K562 (cell line): Measurements from ENCODE around the gene DCAF16. TPM values are rescaled to one million over a fixed set of nuclear protein-coding genes. Genes with fewer than 3 reads are reported as not detected.

ENCODE experiments used
- DMBX1 ChIP-seq: fragments of 250-450 bp; sonication (Bioruptor Pico); IDR thresholded peaks from 2 replicates; pipeline ENCODE4 v1.8.0; 2022; ENCODE audit warnings: inconsistent platforms, mild to moderate bottlenecking, moderate library complexity, borderline replicate concordance
- FOXA3 ChIP-seq, 2 experiments: fragments of 450-650 bp in 1 of 2; sonication (generic) in 1 of 2; formaldehyde crosslinking; IDR thresholded peaks in 1 of 2; conservative IDR thresholded peaks in 1 of 2; 2 replicates each; pipeline versions ENCODE4 v1.4.0 to v1.8.0; 2020 to 2022; ENCODE audit warnings: mild to moderate bottlenecking in 2 of 2, missing genetic modification reagents in 1 of 2
- LCOR ChIP-seq: sonication (generic); formaldehyde crosslinking; IDR thresholded peaks from 2 replicates; pipeline ENCODE4 v1.8.0; 2022; ENCODE audit warnings: mild to moderate bottlenecking, missing genetic modification reagents
- SMARCE1 ChIP-seq: fragments of 450-650 bp; IDR thresholded peaks from 2 replicates; pipeline ENCODE4 v1.7.1; 2016; ENCODE audit warnings: mild to moderate bottlenecking
- SRSF9 ChIP-seq: fragments of 200-400 bp; formaldehyde crosslinking; IDR thresholded peaks from 2 replicates; pipeline ENCODE4 v1.6.1; 2017; ENCODE audit warnings: low read depth, low read length, borderline replicate concordance
- STAG1 ChIP-seq: sonication (generic); formaldehyde crosslinking; IDR thresholded peaks from 2 replicates; pipeline ENCODE4 v1.5.0; 2020; ENCODE audit warnings: missing genetic modification reagents, borderline replicate concordance
- TCF3 ChIP-seq: sonication (generic); formaldehyde crosslinking; IDR thresholded peaks from 2 replicates; pipeline ENCODE4 v1.4.0; 2020; ENCODE audit warnings: mild to moderate bottlenecking, missing genetic modification reagents
- ZNF274 ChIP-seq: IDR thresholded peaks from 2 replicates; pipeline ENCODE4 v1.6.1; 2011; ENCODE audit warnings: low read depth, mild to moderate bottlenecking, low read length, moderate library complexity, borderline replicate concordance
- ZNF766 ChIP-seq: fragments of 200-800 bp; sonication (Bioruptor generic); conservative IDR thresholded peaks from 2 replicates; pipeline ENCODE4 v1.6.1; 2016; ENCODE audit warnings: missing genetic modification characterization, missing compliant biosample characterization
- polyA plus RNA-seq, 8 experiments: library from polyadenylated mRNA; depleted of rRNA in 4 of 8; stranded (reverse) in 5 of 8; unstranded in 3 of 8; fragments of >200 nt; fragmentation: Nextera tagmentation in 2 of 8; fragmentation: Illumina TruSeq in 1 of 8; extraction: Ambion mirVana in 2 of 8; extraction: Trizol in 1 of 8; gene quantifications; 2 replicates each; pipeline versions ENCODE4 v1.2.1 to v1.2.3, GENCODE V29; 2011 to 2014; ENCODE audit warnings: inconsistent platforms in 1 of 8, missing spikeins in 1 of 8
- total RNA-seq, 7 experiments: library from RNA; depleted of rRNA in 6 of 7; stranded (reverse); fragments of >200 nt in 6 of 7; fragmentation: Illumina TruSeq in 2 of 7; extraction: Trizol in 2 of 7; gene quantifications; 2 replicates each; pipeline versions ENCODE4 v1.2.1 to v1.2.3, GENCODE V29; 2011 to 2021; ENCODE audit warnings: low replicate concordance in 1 of 7
- TF ChIP-seq, protein P1 (sequence below): fragments of 250-450 bp; sonication (Bioruptor Pico); IDR thresholded peaks from 2 replicates; pipeline ENCODE4 v1.4.0; 2020

The DCAF16 gene
- total and polyA plus RNA-seq, 9 of the 15 experiments (the other 6 are each of a cell fraction or from before 2014, with no cell fraction given), result 20.5 to 82.8 (median 67.8) TPM

DNA sequence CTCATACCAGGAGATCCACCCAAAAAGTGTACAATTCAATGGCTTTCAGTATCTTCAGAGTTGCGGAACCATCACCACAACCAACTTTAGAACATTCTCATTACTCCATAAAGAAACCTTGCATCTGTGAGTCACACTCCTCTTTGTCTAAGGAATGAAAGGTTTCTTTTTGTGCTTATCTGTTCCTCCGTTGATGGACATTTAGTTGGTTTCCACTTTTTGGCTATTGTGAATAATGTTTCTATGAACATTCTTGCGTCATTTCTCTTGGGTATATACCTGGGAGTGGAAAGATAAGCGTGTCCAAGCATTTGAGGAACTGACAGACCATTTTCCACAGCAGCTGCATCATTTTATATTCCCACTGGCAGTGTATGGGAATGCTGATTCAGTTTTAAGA, 39.7 kb downstream of the DCAF16 start (continued):
- TF ChIP-seq FOXA3 (CRISPR knock-in tag; conservative IDR thresholded peaks at IDR 0.05 in 1 of 2, IDR thresholded peaks at IDR 0.05 in 1 of 2) (no peak), STAG1 (CRISPR knock-in tag) (no peak), TCF3 (peak; percentile 70), ZNF766 (CRISPR knock-in tag) (peak; percentile 86), LCOR (peak; percentile 57; the same call in 1 of the 2 replicates), SMARCE1 (peak; percentile 35; the same call in 1 of the 2 replicates), DMBX1 (CRISPR knock-in tag) (no peak), ZNF274 (no peak), SRSF9 (no peak)
- TF ChIP-seq, protein P1, sequence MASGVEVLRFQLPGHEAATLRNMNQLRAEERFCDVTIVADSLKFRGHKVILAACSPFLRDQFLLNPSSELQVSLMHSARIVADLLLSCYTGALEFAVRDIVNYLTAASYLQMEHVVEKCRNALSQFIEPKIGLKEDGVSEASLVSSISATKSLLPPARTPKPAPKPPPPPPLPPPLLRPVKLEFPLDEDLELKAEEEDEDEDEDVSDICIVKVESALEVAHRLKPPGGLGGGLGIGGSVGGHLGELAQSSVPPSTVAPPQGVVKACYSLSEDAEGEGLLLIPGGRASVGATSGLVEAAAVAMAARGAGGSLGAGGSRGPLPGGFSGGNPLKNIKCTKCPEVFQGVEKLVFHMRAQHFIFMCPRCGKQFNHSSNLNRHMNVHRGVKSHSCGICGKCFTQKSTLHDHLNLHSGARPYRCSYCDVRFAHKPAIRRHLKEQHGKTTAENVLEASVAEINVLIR (CRISPR knock-in tag), result no peak
